Liver (tissue), 9 donors: ENCODE data around the gene BEGAIN. TPM values are rescaled to one million over a fixed set of nuclear protein-coding genes. Genes with fewer than 3 reads are reported as not detected.

ENCODE experiments used
- DNase-seq: peaks from one replicate; pipeline ENCODE4 v3.0.0-alpha.2; 2017; ENCODE audit warnings: low spot score
- H3K27ac ChIP-seq, 2 donors: one replicate each; pipeline ENCODE4 v1.7.0; 2013; ENCODE audit warnings: inconsistent platforms in 2 of 2, low read length in 2 of 2, control low read depth in 1 of 2, low read depth in 1 of 2, mild to moderate bottlenecking in 1 of 2
- H3K27me3 ChIP-seq, 4 donors: one replicate each; pipeline versions ENCODE4 v1.6.1 to v1.7.0; 2013; ENCODE audit warnings: low read length in 3 of 4, inconsistent platforms in 1 of 4, mild to moderate bottlenecking in 1 of 4, moderate library complexity in 1 of 4; ENCODE audit not compliant: control insufficient read depth in 4 of 4, insufficient read depth in 4 of 4
- H3K36me3 ChIP-seq, 4 donors: one replicate each; pipeline versions ENCODE4 v1.6.1 to v1.7.0; 2013; ENCODE audit warnings: low read length in 3 of 4, mild to moderate bottlenecking in 3 of 4, low read depth in 1 of 4, moderate library complexity in 1 of 4; ENCODE audit not compliant: control insufficient read depth in 4 of 4, insufficient read depth in 3 of 4
- H3K4me1 ChIP-seq, 4 donors: one replicate each; pipeline versions ENCODE4 v1.6.1 to v1.7.0; 2013; ENCODE audit warnings: low read length in 3 of 4, mild to moderate bottlenecking in 3 of 4, moderate library complexity in 1 of 4; ENCODE audit not compliant: control insufficient read depth in 4 of 4, insufficient read depth in 4 of 4
- H3K4me3 ChIP-seq, 3 donors: one replicate each; pipeline versions ENCODE4 v1.6.1 to v1.7.0; 2013; ENCODE audit warnings: low read length in 3 of 3, control low read depth in 1 of 3, low read depth in 1 of 3, mild to moderate bottlenecking in 1 of 3
- H3K9ac ChIP-seq, 2 donors: one replicate each; pipeline ENCODE4 v1.7.0; 2013; ENCODE audit warnings: low read length in 2 of 2, mild to moderate bottlenecking in 2 of 2, moderate library complexity in 2 of 2, control low read depth in 1 of 2, low read depth in 1 of 2
- H3K9me3 ChIP-seq, 4 donors: one replicate each; pipeline versions ENCODE4 v1.6.1 to v1.7.0; 2013; ENCODE audit warnings: low read length in 3 of 4; ENCODE audit not compliant: control insufficient read depth in 4 of 4
- ATF3 ChIP-seq: IDR thresholded peaks from 2 replicates; pipeline ENCODE4 v1.6.1; 2016; ENCODE audit warnings: antibody characterized with exemption
- EGR1 ChIP-seq, 2 donors: IDR thresholded peaks; 2 replicates each; pipeline ENCODE4 v1.6.1; 2016 to 2018; ENCODE audit warnings: antibody characterized with exemption in 2 of 2, low read depth in 2 of 2
- FOXA1 ChIP-seq: IDR thresholded peaks from 2 replicates; pipeline ENCODE4 v1.6.1; 2016; ENCODE audit warnings: antibody characterized with exemption
- GABPA ChIP-seq, 2 donors: IDR thresholded peaks in 1 of 2; conservative IDR thresholded peaks in 1 of 2; 2 replicates each; pipeline ENCODE4 v1.6.1; 2016; ENCODE audit warnings: antibody characterized with exemption in 2 of 2, mild to moderate bottlenecking in 1 of 2, moderate library complexity in 1 of 2
- HNF4A ChIP-seq, 2 donors: conservative IDR thresholded peaks; 2 replicates each; pipeline ENCODE4 v1.6.1; 2016; ENCODE audit warnings: antibody characterized with exemption in 2 of 2, mild to moderate bottlenecking in 2 of 2
- HNF4G ChIP-seq: IDR thresholded peaks from 2 replicates; pipeline ENCODE4 v1.6.1; 2016; ENCODE audit warnings: antibody characterized with exemption
- JUND ChIP-seq, 2 donors: IDR thresholded peaks; 2 replicates each; pipeline ENCODE4 v1.6.1; 2016; ENCODE audit warnings: antibody characterized with exemption in 2 of 2
- MAX ChIP-seq: IDR thresholded peaks from 2 replicates; pipeline ENCODE4 v1.6.1; 2016; ENCODE audit warnings: antibody characterized with exemption
- NR2F2 ChIP-seq: IDR thresholded peaks from 2 replicates; pipeline ENCODE4 v1.6.1; 2016; ENCODE audit warnings: antibody characterized with exemption
- RAD21 ChIP-seq, 2 donors: IDR thresholded peaks; 2 replicates each; pipeline ENCODE4 v1.6.1; 2016; ENCODE audit warnings: antibody characterized with exemption in 2 of 2, mild to moderate bottlenecking in 2 of 2
- REST ChIP-seq: IDR thresholded peaks from 2 replicates; pipeline ENCODE4 v1.6.1; 2016; ENCODE audit warnings: antibody characterized with exemption, mild to moderate bottlenecking
- RXRA ChIP-seq, 2 donors: IDR thresholded peaks; 2 replicates each; pipeline ENCODE4 v1.6.1; 2017 to 2018; ENCODE audit warnings: antibody characterized with exemption in 2 of 2, mild to moderate bottlenecking in 1 of 2
- SP1 ChIP-seq: IDR thresholded peaks from 2 replicates; pipeline ENCODE4 v1.6.1; 2018; ENCODE audit warnings: antibody characterized with exemption, mild to moderate bottlenecking
- TAF1 ChIP-seq: conservative IDR thresholded peaks from 2 replicates; pipeline ENCODE4 v1.6.1; 2016; ENCODE audit warnings: antibody characterized with exemption, mild to moderate bottlenecking
- ZBTB33 ChIP-seq: IDR thresholded peaks from 2 replicates; pipeline ENCODE4 v1.6.1; 2016; ENCODE audit warnings: antibody characterized with exemption
- WGBS: extraction: QIAGEN DNeasy Blood & Tissue Kit; methylation state at CpG from one replicate; pipeline ENCODE4 v1.1.7; 2013; 5-methylcytosine and 5-hydroxymethylcytosine counted together
- polyA plus RNA-seq, 2 donors: library from polyadenylated mRNA; stranded (reverse) in 1 of 2; unstranded in 1 of 2; fragments of 200-250 nt in 1 of 2; fragments of >200 nt in 1 of 2; fragmentation: Nextera tagmentation in 1 of 2; extraction: Ambion mirVana in 1 of 2; gene quantifications; one replicate each; pipeline versions ENCODE4 v1.2.1 to v1.2.3, GENCODE V29; 2013 to 2015
- total RNA-seq, 2 donors: library from RNA; depleted of rRNA; stranded (reverse); fragments of >200 nt; gene quantifications; one replicate each; pipeline ENCODE4 v1.2.3, GENCODE V29; 2014
- donor health status: healthy.
- donor health status: healthy.
- donor health status: healthy.
- donor health status: healthy.
- donor health status: healthy.

BEGAIN gene
- total and polyA plus RNA-seq, 4 donors = 0.11 to 1.9 (median 0.29) TPM

- no peak for TF ChIP-seq JUND (IDR thresholded peaks at IDR 0.05)
- TF ChIP-seq ZBTB33 = no peak
- TF ChIP-seq GABPA (IDR thresholded peaks at IDR 0.05 in 1 of 2, conservative IDR thresholded peaks at IDR 0.05 in 1 of 2) = no peak
- no peak for TF ChIP-seq EGR1 (IDR thresholded peaks at IDR 0.05; ENCODE audit: low read depth in 2 of 2)
- no peak for TF ChIP-seq MAX
- TF ChIP-seq NR2F2 = no peak
- TF ChIP-seq RXRA (IDR thresholded peaks at IDR 0.05) = no peak
- TF ChIP-seq RAD21 (IDR thresholded peaks at IDR 0.05) = no peak
- TF ChIP-seq HNF4G = no peak
- no peak for TF ChIP-seq REST
- TF ChIP-seq FOXA1 = no peak
- no peak for TF ChIP-seq TAF1
- TF ChIP-seq ATF3 = no peak
- TF ChIP-seq SP1 = no peak
- no peak for TF ChIP-seq HNF4A (conservative IDR thresholded peaks at IDR 0.05)
- Histone ChIP-seq H3K4me1 (peaks cover 0 to 3% (median 1%) of the 10 kb centered on the region in 4 donors), H3K9ac (no peak overlapping the region), H3K9me3 (no peaks in the 10 kb centered on the region), H3K27ac (no peak overlapping the region), H3K27me3 (peaks cover 0 to 7% (median 0%) of the 10 kb centered on the region in 4 donors), H3K4me3 (no peak overlapping the region), H3K36me3 (no peaks in the 10 kb centered on the region)
- 83% methylated on average over 28 of the region's 28 CpGs for WGBS
- no peak for DNase-seq
Observed at GRCh38 chr14:100581228-100582145, 5.7 kb downstream of the BEGAIN start.
